Measurements from ENCODE around the gene SH2B3.

GRCh38 chr12:111445726-111446581 lies 40.2 kb downstream of the SH2B3 start:
- TF ChIP-seq GATA2 (IDR thresholded peaks at IDR 0.05; ENCODE audit: low read depth, low read length) (no peak), GATA3 (IDR thresholded peaks at IDR 0.05; ENCODE audit: low read depth, low read length) (no peak)
